Osteoblast (primary cell): Measurements from ENCODE around the gene GMEB1. TPM values are rescaled to one million over a fixed set of nuclear protein-coding genes. Genes with fewer than 3 reads are reported as not detected.
A peak's percentile ranks its signal among the peaks of the same experiment; 100 is the strongest.
"Not testable (repeated sequence)": the region's sequence is repeated elsewhere in the genome, so short reads cannot be mapped to it uniquely, and the experiment has no call there.

Source experiments
- DNase-seq: peaks from one replicate; pipeline ENCODE4 v3.0.0; 2011; ENCODE audit warnings: low spot score, mixed read lengths; ENCODE audit not compliant: insufficient read length; ENCODE audit errors: missing footprints
- H2AFZ ChIP-seq: 2 replicates; pipeline ENCODE4 v1.6.0; 2011; ENCODE audit warnings: mild to moderate bottlenecking, low read length
- H3K27ac ChIP-seq: 2 replicates; pipeline ENCODE4 v1.5.1; 2011; ENCODE audit warnings: mild to moderate bottlenecking, low read depth, low read length, moderate library complexity
- H3K27me3 ChIP-seq: 2 replicates; pipeline ENCODE4 v1.6.0; 2012; ENCODE audit warnings: mild to moderate bottlenecking, control low read depth, inconsistent platforms, low read length, moderate library complexity; ENCODE audit not compliant: insufficient read depth
- H3K36me3 ChIP-seq: 2 replicates; pipeline ENCODE4 v1.5.1; 2011; ENCODE audit warnings: mild to moderate bottlenecking, low read length, control low read depth, moderate library complexity; ENCODE audit not compliant: insufficient read depth
- H3K4me1 ChIP-seq: 2 replicates; pipeline ENCODE4 v1.5.1; 2011; ENCODE audit warnings: mild to moderate bottlenecking, low read length, control low read depth, moderate library complexity; ENCODE audit not compliant: insufficient read depth
- H3K4me2 ChIP-seq: 2 replicates; pipeline ENCODE4 v1.6.0; 2011; ENCODE audit warnings: mild to moderate bottlenecking, low read length; ENCODE audit not compliant: insufficient read depth
- H3K4me3 ChIP-seq: fragments of 200-600 bp; sonication (generic); 3 replicates; pipeline ENCODE4 v1.5.1; 2012; ENCODE audit warnings: mild to moderate bottlenecking, low read length, inconsistent platforms; ENCODE audit not compliant: insufficient read depth
- H3K79me2 ChIP-seq: 2 replicates; pipeline ENCODE4 v1.6.0; 2012; ENCODE audit warnings: mild to moderate bottlenecking, low read length, control low read depth, inconsistent platforms; ENCODE audit not compliant: insufficient read depth
- H3K9me3 ChIP-seq: 2 replicates; pipeline ENCODE4 v1.5.1; 2011; ENCODE audit warnings: low read depth, low read length, control low read depth
- H4K20me1 ChIP-seq: 2 replicates; pipeline ENCODE4 v1.6.0; 2012; ENCODE audit warnings: mild to moderate bottlenecking, low read length, control low read depth; ENCODE audit not compliant: insufficient read depth
- CTCF ChIP-seq: IDR thresholded peaks from 2 replicates; pipeline ENCODE4 v1.5.1; 2011; ENCODE audit warnings: mild to moderate bottlenecking, low read depth, low read length, moderate library complexity; ENCODE audit errors: extremely low read depth
- total RNA-seq: library from RNA; depleted of rRNA; stranded (reverse); fragments of >200 nt; gene quantifications from 2 replicates; pipeline ENCODE4 v1.2.3, GENCODE V29; 2012

GMEB1 gene
- total RNA-seq, 1 donor: 11.9 TPM

GRCh38 chr1:28675924-28676257, 7.3 kb downstream of the GMEB1 start:
- Histone ChIP-seq H3K9me3 (no peaks in the 10 kb centered on the region), H3K4me2 (no peak overlapping the region), H4K20me1 (peaks cover 3% of the 10 kb centered on the region), H3K27me3 (no peaks in the 10 kb centered on the region), H3K36me3 (no peaks in the 10 kb centered on the region), H2AFZ (no peak overlapping the region), H3K4me1 (peaks cover 4% of the 10 kb centered on the region), H3K27ac (no peak overlapping the region), H3K79me2 (peaks cover 23% of the 10 kb centered on the region), H3K4me3 (no peak overlapping the region)
- peak; percentile 78 for DNase-seq
- TF ChIP-seq CTCF: no peak

- Histone ChIP-seq H3K27ac (no peak overlapping the region), H2AFZ (no peak overlapping the region), H4K20me1 (no peaks in the 10 kb centered on the region), H3K4me2 (no peak overlapping the region), H3K4me3 (no peak overlapping the region), H3K9me3 (no peaks in the 10 kb centered on the region), H3K4me1 (peaks cover 3% of the 10 kb centered on the region), H3K27me3 (no peaks in the 10 kb centered on the region), H3K36me3 (peaks cover 6% of the 10 kb centered on the region), H3K79me2 (peaks cover 18% of the 10 kb centered on the region)
- DNase-seq: no peak
- no peak for TF ChIP-seq CTCF
Observed at GRCh38 chr1:28680151-28680550, 11.6 kb downstream of the GMEB1 start.

- H2AFZ ChIP-seq: no peak overlapping the region
- H3K79me2 ChIP-seq: peaks cover 11% of the 10 kb centered on the region
- H3K27ac ChIP-seq: no peak overlapping the region
- no peak for TF ChIP-seq CTCF
- peak; percentile 21 for DNase-seq
- H3K9me3 ChIP-seq: no peaks in the 10 kb centered on the region
- H3K4me1 ChIP-seq: no peaks in the 10 kb centered on the region
- peaks cover 6% of the 10 kb centered on the region for H3K36me3 ChIP-seq
- H3K27me3 ChIP-seq: no peaks in the 10 kb centered on the region
- no peak overlapping the region for H3K4me2 ChIP-seq
- no peaks in the 10 kb centered on the region for H4K20me1 ChIP-seq
- H3K4me3 ChIP-seq: no peak overlapping the region
Observed at GRCh38 chr1:28682840-28683239, 14.3 kb downstream of the GMEB1 start.

GRCh38 chr1:28684937-28685336, 16.4 kb downstream of the GMEB1 start:
- Histone ChIP-seq H2AFZ (no peak overlapping the region), H3K27me3 (no peaks in the 10 kb centered on the region), H3K9me3 (no peaks in the 10 kb centered on the region), H3K4me1 (no peaks in the 10 kb centered on the region), H3K4me2 (no peak overlapping the region), H3K27ac (no peak overlapping the region), H3K4me3 (no peak overlapping the region), H4K20me1 (no peaks in the 10 kb centered on the region), H3K79me2 (peaks cover 8% of the 10 kb centered on the region), H3K36me3 (peaks cover 7% of the 10 kb centered on the region)
- no peak for DNase-seq
- TF ChIP-seq CTCF: no peak

- H3K9me3 ChIP-seq, H3K27me3 ChIP-seq, H3K79me2 ChIP-seq, H3K4me1 ChIP-seq, H4K20me1 ChIP-seq, H3K4me3 ChIP-seq, H3K4me2 ChIP-seq, H2AFZ ChIP-seq, H3K27ac ChIP-seq: not testable (repeated sequence)
- peak; percentile 29 for DNase-seq
- peaks cover 18% of the 10 kb centered on the region for H3K36me3 ChIP-seq
Observed at GRCh38 chr1:28691627-28692026, 23.0 kb downstream of the GMEB1 start.
